NCI-H1417 (cell line): ENCODE results near the gene CNNM2.
"Not testable (repeated sequence)": the region's sequence is repeated elsewhere in the genome, so short reads cannot be mapped to it uniquely, and the experiment has no call there.

ENCODE experiments used
- DNase-seq, 3 experiments: peaks; one replicate each; lab custom pipeline; 2025; lab: John Stamatoyannopoulos, UW

The CNNM2 gene

DNA sequence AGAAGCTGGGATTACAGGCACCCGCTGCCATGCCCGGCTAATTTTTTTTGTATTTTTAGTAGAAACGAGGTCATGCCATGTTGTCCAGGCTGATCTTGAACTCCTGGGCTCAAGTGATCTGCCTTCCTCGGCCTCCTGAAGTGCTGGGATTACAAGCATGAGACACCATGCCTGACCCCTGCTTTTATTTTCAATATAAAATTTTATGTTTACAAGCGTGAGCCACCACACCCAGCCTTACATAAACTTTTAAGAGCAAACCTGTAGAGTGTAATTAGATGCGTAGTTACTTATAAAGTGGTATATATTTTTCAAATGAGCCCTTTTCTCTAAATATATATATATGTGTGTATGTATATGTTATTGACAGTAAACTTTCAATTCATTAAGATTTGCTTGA is 8.7 kb downstream of the CNNM2 start:
- no peak for DNase-seq

GRCh38 chr10:102927311-102928010 is 9.4 kb downstream of the CNNM2 start:
- no peak for DNase-seq

- DNase-seq, result not testable (repeated sequence)
Measured at GRCh38 chr10:102928442-102928841, 10.3 kb downstream of the CNNM2 start.

GRCh38 chr10:102930720-102931119 is 12.6 kb downstream of the CNNM2 start:
- no peak for DNase-seq

DNA sequence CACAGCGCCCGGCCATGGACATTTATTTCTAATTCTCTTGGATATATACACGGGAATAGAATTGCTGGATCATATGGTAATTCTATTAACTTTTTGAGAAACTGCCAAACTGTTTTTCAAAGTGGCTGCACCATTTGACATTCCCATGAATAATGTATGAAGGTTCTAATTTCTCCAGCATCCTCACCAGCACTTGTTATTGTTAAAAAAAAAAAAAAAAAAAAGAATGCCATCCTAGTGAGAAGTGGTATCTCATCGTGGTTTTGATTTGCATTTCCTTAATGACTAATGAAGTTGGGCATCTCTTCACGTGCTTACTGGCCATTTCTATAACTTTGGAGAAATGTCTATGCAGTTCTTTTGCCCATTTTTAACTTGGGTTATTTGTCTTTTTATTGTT is 13.5 kb downstream of the CNNM2 start:
- no peak for DNase-seq

- peak in 1 of 3 experiments; percentile 10 for DNase-seq
Measured at GRCh38 chr10:102935505-102935904, 17.4 kb downstream of the CNNM2 start.

DNA sequence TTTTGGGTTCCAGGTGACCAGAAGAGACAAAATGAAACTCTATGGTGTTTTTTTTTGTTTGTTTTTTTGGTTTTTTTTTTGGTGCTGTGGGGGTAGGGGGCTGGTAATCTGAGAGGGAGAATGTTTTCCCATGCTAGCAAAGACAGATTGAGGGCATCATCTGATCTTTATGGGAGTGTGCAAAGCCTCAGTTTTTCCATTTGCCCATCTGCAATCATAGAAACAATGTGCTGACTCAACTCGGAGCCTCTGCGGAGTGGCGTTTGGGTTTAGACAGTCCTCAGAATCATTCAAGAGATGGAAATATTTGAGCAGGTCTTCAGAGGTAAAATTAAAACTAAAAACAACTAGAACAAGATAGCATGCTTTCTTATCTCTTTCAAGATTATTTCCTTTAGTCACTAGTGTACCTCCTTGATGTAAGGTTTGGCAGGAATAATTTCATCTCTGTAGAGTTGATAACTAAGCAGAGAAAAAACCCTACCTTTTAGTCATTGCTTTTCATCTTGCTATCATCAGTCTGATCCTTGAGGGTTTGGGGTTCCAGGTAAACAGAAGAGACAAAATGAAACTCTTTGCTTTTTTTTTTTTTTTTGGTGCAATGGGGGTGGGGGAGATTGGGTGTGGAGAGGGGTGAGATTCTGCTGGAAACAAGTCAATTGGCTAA is 18.0 kb downstream of the CNNM2 start:
- no peak for DNase-seq

DNA sequence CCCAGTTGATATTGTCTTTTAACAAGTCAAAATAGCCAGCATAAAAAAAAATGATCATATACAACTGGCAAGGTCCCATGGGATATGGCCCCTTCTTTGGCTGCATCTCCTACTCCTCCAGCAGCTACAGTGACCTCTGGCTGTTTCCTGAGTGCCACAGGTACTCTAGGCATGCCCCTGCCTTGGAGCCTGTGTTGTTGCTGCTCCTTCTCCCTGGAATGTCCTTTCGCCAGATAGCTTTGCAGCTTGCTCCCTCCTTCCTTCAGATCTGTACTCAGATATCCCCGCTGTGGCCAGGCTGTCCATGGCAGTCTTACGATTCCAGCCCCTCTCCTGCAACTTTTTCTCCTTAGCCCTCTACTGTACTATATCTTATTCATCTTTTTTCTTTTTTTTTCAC is 23.3 kb downstream of the CNNM2 start:
- no peak for DNase-seq

DNA sequence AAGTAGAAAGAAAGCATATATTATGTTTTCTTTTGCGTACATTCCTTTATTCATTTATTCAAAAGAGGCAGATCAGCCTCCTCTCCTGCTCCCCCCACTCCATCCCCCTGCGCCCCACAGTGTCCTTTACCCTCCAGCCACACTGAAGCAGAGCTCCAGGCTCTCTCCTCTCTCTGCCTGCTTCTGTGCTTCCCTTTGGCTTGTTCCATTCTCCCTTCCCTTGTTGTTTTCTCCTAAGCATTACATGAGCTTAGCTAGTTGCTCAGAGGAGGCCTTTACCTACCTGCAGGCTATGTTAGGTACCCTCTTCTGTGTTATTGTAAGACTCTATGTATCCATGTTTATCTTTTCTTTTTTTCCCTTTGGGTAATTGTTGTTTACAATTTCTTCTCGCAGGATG is 27.4 kb downstream of the CNNM2 start:
- DNase-seq, result no peak

DNA sequence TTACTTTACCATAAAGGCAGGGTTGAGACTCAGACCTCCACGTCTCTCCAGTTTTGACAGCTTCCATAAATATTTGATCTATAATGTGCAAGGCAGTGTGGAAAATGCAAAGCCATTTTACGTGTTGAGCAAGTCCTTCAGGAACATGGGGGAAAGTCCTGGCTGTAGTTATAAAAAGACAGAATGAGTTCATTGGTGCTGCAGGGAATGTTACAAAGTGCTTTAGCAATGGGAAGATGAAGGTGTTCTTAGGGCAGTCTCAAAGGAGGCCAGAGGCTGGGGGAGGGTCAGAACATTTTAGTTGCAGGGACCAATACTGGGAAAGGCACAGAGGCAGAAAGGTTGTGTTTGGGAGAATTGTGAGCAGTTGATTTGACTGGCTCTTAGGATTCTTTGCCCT is 27.9 kb downstream of the CNNM2 start:
- DNase-seq, result no peak

DNA sequence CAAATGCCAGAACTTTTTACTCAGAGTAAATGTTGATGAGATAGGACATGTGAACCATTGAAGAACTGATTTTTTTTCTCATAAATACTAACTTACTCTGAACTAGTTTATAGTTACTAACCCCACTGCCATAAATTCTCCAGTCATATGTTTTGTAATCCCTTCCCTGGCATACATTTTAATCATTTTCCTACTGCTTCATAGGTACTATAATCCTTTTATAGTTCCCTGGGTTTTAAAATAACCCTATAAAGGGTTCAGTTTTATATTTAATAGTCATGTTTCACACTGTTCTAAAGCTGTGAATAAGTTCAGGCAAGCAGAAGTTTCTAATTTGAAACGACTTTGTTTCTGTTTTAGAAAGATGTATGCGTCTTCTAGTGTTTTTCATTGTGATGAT is 28.9 kb downstream of the CNNM2 start:
- DNase-seq, result no peak

GRCh38 chr10:102948176-102948575 is 30.1 kb downstream of the CNNM2 start:
- DNase-seq, result no peak

- no peak for DNase-seq
Measured at GRCh38 chr10:102948786-102949185, 30.7 kb downstream of the CNNM2 start.

DNA sequence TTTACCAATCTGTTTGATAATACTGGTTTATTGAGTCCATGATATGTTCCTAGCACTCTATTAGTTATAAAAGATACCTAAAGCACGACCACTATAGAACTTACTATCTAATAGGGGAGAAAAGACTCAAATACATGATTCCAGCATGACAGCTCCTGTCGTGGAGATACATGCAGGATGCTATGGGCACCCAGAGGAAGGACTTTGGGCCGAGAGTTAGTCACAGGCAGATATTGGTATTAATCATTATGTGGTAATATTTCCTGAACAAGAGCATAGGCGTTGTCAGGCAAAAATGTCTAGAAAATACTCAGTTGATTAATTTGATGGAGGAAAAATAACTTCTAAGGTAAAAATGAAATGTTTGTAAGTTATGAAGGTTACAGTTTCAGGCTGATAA is 31.8 kb downstream of the CNNM2 start:
- no peak for DNase-seq

- DNase-seq, result no peak
Measured at GRCh38 chr10:102951316-102951715, 33.2 kb downstream of the CNNM2 start.

DNA sequence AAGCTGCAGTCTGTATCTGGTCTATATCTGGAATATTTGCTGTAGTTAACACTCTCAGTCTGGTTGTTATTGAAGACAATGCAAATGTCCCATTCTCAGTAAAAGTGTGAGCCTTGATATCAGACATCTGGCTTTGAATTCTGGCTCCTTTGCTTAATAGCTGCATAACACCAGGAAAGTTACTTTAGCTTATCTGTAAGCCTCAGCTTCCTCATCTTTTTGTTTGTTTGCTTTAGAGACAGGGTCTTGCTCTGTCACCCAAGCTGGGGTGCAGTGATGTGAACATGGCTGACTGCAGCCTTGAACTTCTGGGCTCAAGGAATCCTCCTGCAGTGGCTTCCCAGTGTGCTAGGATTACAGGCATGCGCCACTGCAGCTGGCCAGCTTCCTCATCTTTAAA is 41.3 kb downstream of the CNNM2 start:
- no peak for DNase-seq

DNA sequence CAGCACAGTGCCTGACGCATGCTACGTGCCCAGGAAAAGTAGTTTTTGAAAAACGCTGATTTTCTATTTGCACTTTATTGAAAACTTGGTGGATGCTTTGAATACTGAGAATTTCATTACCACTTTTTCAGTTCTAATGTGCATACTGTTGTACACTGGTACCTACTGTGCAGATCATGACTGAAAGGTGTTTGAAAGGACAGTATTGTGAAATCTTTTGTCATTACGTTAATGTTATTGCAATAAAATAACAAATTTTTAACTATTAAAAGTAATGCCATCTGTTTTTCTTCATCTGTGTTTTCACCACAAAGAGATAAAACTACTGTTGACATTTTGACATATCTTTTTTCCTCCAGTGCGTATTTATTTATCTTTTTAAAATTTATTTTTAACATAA is 42.1 kb downstream of the CNNM2 start:
- no peak for DNase-seq

GRCh38 chr10:102962267-102962666 is 44.2 kb downstream of the CNNM2 start:
- no peak for DNase-seq

DNA sequence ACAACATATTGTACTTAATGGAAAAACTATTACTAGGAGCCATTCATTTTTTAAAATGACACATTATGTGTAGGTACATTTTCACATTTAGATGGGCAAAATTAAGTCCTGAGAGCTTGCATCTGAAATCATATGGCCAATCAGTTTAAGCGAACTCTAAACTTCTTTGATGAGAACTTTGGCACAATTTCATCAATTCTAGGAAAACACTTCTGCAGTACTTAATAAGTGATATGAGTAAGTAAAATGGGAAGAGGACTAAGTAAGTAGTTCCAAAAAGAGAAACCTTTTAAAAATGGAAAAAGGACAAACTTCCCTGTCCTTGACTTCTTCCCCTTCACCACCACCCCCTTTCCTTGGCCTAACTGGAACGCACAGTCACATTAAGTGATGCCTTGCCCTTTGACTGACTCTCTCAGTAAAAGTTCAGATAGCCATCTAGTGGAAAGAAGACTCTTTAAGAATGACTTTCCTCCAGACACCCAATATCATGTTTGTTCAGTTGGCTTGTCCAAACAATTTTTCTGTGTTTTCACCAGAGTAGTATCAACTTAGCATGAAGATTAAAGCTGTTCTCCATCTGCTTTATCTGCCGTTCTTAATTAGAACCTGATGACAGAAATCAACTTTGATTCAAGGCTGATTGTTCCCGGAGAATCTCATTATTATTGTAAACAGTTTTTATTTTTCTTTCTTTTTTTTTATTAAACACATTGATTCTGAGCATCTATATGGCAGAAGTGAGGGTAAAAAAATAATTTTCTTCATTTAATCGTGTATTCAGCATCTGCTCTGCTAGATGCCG is 45.1 kb downstream of the CNNM2 start:
- DNase-seq, result no peak

GRCh38 chr10:102963756-102964025 is 45.6 kb downstream of the CNNM2 start:
- no peak for DNase-seq

DNA sequence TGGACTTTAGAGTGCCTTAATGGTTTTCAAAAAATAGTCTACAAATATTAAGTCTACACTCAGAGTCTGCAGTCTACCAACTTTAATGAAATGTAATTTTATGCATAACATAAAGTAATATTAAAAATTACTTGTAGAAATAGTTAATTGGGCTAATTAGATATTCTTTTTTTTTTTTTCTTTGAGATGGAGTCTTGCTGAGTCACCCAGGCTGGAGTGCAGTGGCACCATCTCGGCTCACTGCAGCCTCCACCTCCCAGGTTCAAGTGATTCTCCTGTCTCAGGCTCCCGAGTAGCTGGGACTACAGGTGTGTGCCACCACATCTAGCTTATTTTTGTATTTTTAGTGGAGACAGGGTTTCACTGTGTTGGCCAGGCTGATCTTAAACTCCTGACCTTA is 46.0 kb downstream of the CNNM2 start:
- not testable (repeated sequence) for DNase-seq

DNA sequence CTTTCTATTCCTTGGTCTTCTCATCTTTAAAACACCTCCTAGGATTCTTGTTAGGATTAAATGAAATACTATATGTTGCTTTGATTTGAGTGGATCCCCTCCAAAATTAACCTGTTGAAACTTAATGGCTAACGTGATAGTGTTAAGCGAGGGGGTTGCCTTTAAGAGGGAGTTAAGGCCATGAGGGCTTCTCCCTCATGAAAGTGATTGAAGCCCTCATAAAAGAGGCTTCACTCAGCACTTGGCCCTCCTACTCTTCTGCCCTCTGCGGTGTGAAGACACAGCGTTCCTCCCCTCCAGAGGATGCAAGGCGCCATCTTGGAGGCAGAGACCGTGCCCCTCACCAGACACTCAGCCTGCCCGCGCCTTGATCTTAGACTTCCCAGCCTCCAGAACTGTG is 46.6 kb downstream of the CNNM2 start:
- DNase-seq, result no peak

- DNase-seq, result no peak
Measured at GRCh38 chr10:102965311-102965851, 47.3 kb downstream of the CNNM2 start.
